H1 (cell line): ENCODE results near the gene RGS11. TPM values are rescaled to one million over a fixed set of nuclear protein-coding genes. Genes with fewer than 3 reads are reported as not detected.

Experiments used
- CTCF ChIA-PET: fragments of 300-600 bp; sonication (Branson Sonifier 250); formaldehyde crosslinking; loops from one replicate; lab custom pipeline; 2021; ENCODE audit not compliant: partially characterized antibody; lab: Charles Lee
- POLR2A ChIA-PET: fragments of 300-600 bp; sonication (Branson Sonifier 250); formaldehyde crosslinking; loops from one replicate; lab custom pipeline; 2021; ENCODE audit warnings: inconsistent platforms; ENCODE audit not compliant: partially characterized antibody; lab: Charles Lee
- DNase-seq, 2 experiments: peaks; one replicate each; pipeline versions ENCODE4 v3.0.0 to v3.0.0-alpha.2; 2010 to 2022; ENCODE audit warnings: low spot score in 2 of 2, low read depth in 1 of 2, mixed read lengths in 1 of 2
- FAIRE-seq: peaks from 2 replicates; lab custom pipeline; 2011; peaks lifted over from hg19 to GRCh38; lab: Jason Lieb, UNC
- H2AFZ ChIP-seq: 2 replicates; pipeline ENCODE4 v1.8.1; 2012; ENCODE audit warnings: low read length, inconsistent platforms
- H2AK5ac ChIP-seq: 2 replicates; pipeline ENCODE4 v1.6.1; 2013; ENCODE audit warnings: low read depth, low read length
- H2BK120ac ChIP-seq: replicated peaks from 2 replicates; pipeline ENCODE3; 2013; ENCODE audit warnings: low read depth, low read length, inconsistent platforms
- H2BK12ac ChIP-seq: 2 replicates; pipeline ENCODE4 v1.6.1; 2013; ENCODE audit warnings: low read depth, low read length
- H2BK15ac ChIP-seq: 2 replicates; pipeline ENCODE4 v1.6.1; 2013; ENCODE audit warnings: low read length
- H2BK20ac ChIP-seq: 2 replicates; pipeline ENCODE4 v1.6.1; 2013; ENCODE audit warnings: low read length
- H2BK5ac ChIP-seq: 2 replicates; pipeline ENCODE4 v1.6.1; 2013; ENCODE audit warnings: low read depth, low read length
- H3K14ac ChIP-seq: 2 replicates; pipeline ENCODE4 v1.6.1; 2013; ENCODE audit warnings: inconsistent platforms; ENCODE audit not compliant: insufficient read length
- H3K18ac ChIP-seq: 2 replicates; pipeline ENCODE4 v1.6.1; 2013; ENCODE audit warnings: low read length; ENCODE audit errors: extremely low read depth
- H3K23ac ChIP-seq: 2 replicates; pipeline ENCODE4 v1.6.1; 2013; ENCODE audit warnings: inconsistent platforms; ENCODE audit not compliant: insufficient read length
- H3K23me2 ChIP-seq: 2 replicates; pipeline ENCODE4 v1.6.1; 2013; ENCODE audit warnings: low read depth, low read length
- H3K27ac ChIP-seq: 2 replicates; pipeline ENCODE4 v1.6.1; 2011; ENCODE audit warnings: low read depth, low read length, inconsistent platforms
- H3K27me3 ChIP-seq, 4 experiments: replicated peaks in 1 of 4; 1 replicate in 1 of 4; 2 replicates in 3 of 4; pipeline versions ENCODE4 v1.6.1 to v1.8.1; 2011 to 2013; ENCODE audit warnings: low read length in 3 of 4, mild to moderate bottlenecking in 3 of 4, inconsistent platforms in 2 of 4, mixed read lengths in 2 of 4, moderate library complexity in 1 of 4; ENCODE audit not compliant: control insufficient read depth in 3 of 4, insufficient read depth in 3 of 4; ENCODE audit errors: extremely low read depth in 1 of 4
- H3K36me3 ChIP-seq, 4 experiments: 2 replicates each; pipeline versions ENCODE4 v1.6.1 to v1.8.1; 2011 to 2013; ENCODE audit warnings: mild to moderate bottlenecking in 4 of 4, low read length in 3 of 4, moderate library complexity in 2 of 4, control low read depth in 1 of 4, inconsistent platforms in 1 of 4; ENCODE audit not compliant: insufficient read depth in 4 of 4, control insufficient read depth in 2 of 4
- H3K4ac ChIP-seq: replicated peaks from 2 replicates; pipeline ENCODE3; 2013; ENCODE audit warnings: low read length, low read depth, mixed read lengths, inconsistent platforms; ENCODE audit not compliant: insufficient read length
- H3K4me1 ChIP-seq, 4 experiments: replicated peaks in 1 of 4; 1 replicate in 1 of 4; 2 replicates in 3 of 4; pipeline versions ENCODE4 v1.6.1 to v1.8.1; 2011 to 2013; ENCODE audit warnings: low read length in 3 of 4, inconsistent platforms in 2 of 4, mixed read lengths in 1 of 4; ENCODE audit not compliant: insufficient read depth in 4 of 4, control insufficient read depth in 3 of 4
- H3K4me2 ChIP-seq, 2 experiments: 2 replicates each; pipeline versions ENCODE4 v1.6.1 to v1.8.1; 2011 to 2013; ENCODE audit warnings: low read depth in 2 of 2, low read length in 2 of 2, control low read depth in 1 of 2, inconsistent platforms in 1 of 2, mild to moderate bottlenecking in 1 of 2; ENCODE audit not compliant: insufficient read depth in 1 of 2
- H3K4me3 ChIP-seq, 4 experiments: fragments of 200-600, 300-600 bp in 1 of 4; sonication (generic), shearing (Covaris generic), sonication (Bioruptor Twin) in 1 of 4; 2 replicates each; pipeline versions ENCODE4 v1.5.1 to v1.8.1; 2011 to 2016; ENCODE audit warnings: low read length in 4 of 4, low read depth in 3 of 4, control low read depth in 2 of 4, inconsistent platforms in 2 of 4, mild to moderate bottlenecking in 2 of 4, mixed read lengths in 1 of 4, moderate library complexity in 1 of 4; ENCODE audit not compliant: insufficient read depth in 2 of 4; ENCODE audit errors: extremely low read depth in 1 of 4
- H3K56ac ChIP-seq: replicated peaks from 2 replicates; pipeline ENCODE3; 2013; ENCODE audit warnings: low read depth, mild to moderate bottlenecking, mixed read lengths, low read length, inconsistent platforms; ENCODE audit not compliant: insufficient read length
- H3K79me1 ChIP-seq: 2 replicates; pipeline ENCODE4 v1.6.1; 2013; ENCODE audit warnings: low read depth, low read length, control low read depth
- H3K79me2 ChIP-seq, 2 experiments: 2 replicates each; pipeline versions ENCODE4 v1.6.1 to v1.8.1; 2012 to 2013; ENCODE audit warnings: low read length in 2 of 2, mild to moderate bottlenecking in 2 of 2, inconsistent platforms in 1 of 2; ENCODE audit not compliant: insufficient read depth in 2 of 2, control insufficient read depth in 1 of 2
- H3K9ac ChIP-seq, 4 experiments: replicated peaks in 1 of 4; 1 replicate in 1 of 4; 2 replicates in 3 of 4; pipeline versions ENCODE4 v1.6.1 to v1.8.1; 2011 to 2013; ENCODE audit warnings: low read depth in 3 of 4, low read length in 3 of 4, control low read depth in 2 of 4, mild to moderate bottlenecking in 2 of 4, moderate library complexity in 2 of 4, inconsistent platforms in 1 of 4; ENCODE audit errors: extremely low read depth in 1 of 4
- H3K9me3 ChIP-seq, 2 experiments: 2 replicates each; pipeline versions ENCODE4 v1.6.1 to v1.8.1; 2012 to 2013; ENCODE audit warnings: mild to moderate bottlenecking in 2 of 2, moderate library complexity in 2 of 2, control low read depth in 1 of 2, inconsistent platforms in 1 of 2, low read depth in 1 of 2, low read length in 1 of 2, mixed read lengths in 1 of 2; ENCODE audit not compliant: insufficient read depth in 2 of 2
- H4K20me1 ChIP-seq, 2 experiments: replicated peaks in 1 of 2; 2 replicates each; pipeline versions ENCODE3 to v1.8.1; 2011 to 2013; ENCODE audit warnings: inconsistent platforms in 2 of 2, low read length in 2 of 2, mild to moderate bottlenecking in 1 of 2; ENCODE audit not compliant: insufficient read depth in 2 of 2, control insufficient read depth in 1 of 2
- H4K5ac ChIP-seq: 2 replicates; pipeline ENCODE4 v1.6.1; 2013; ENCODE audit warnings: low read length, low read depth, mixed read lengths, inconsistent platforms; ENCODE audit not compliant: insufficient read length
- H4K8ac ChIP-seq: 2 replicates; pipeline ENCODE4 v1.8.0; 2013; ENCODE audit warnings: mild to moderate bottlenecking, moderate library complexity, low read length, inconsistent platforms; ENCODE audit not compliant: insufficient read depth; ENCODE audit errors: extremely low read depth
- H4K91ac ChIP-seq: replicated peaks from 2 replicates; pipeline ENCODE3; 2013; ENCODE audit warnings: low read length, mixed read lengths, inconsistent platforms; ENCODE audit not compliant: insufficient read length
- ASH2L ChIP-seq: fragments of 200-600, 300-600 bp; sonication (generic); IDR thresholded peaks from one replicate; pipeline ENCODE4 v1.7.1; 2017; ENCODE audit warnings: low read length
- CBX8 ChIP-seq: fragments of 300-800, 300-1000 bp; sonication (generic); IDR thresholded peaks from 2 replicates; pipeline ENCODE4 v1.7.1; 2016; ENCODE audit warnings: low read depth, low read length, borderline replicate concordance
- CEBPB ChIP-seq: IDR thresholded peaks from 2 replicates; pipeline ENCODE4 v1.6.1; 2012; ENCODE audit warnings: low read depth, low read length
- CHD1 ChIP-seq: IDR thresholded peaks from 2 replicates; pipeline ENCODE4 v1.6.1; 2012; ENCODE audit warnings: low read depth, low read length, improper control_type of control experiment
- GTF2F1 ChIP-seq: IDR thresholded peaks from 2 replicates; pipeline ENCODE4 v1.6.1; 2012; ENCODE audit warnings: low read depth, low read length, improper control_type of control experiment, borderline replicate concordance
- RFX5 ChIP-seq: IDR thresholded peaks from 2 replicates; pipeline ENCODE4 v1.6.1; 2011; ENCODE audit warnings: low read depth, low read length, improper control_type of control experiment, borderline replicate concordance
- RNF2 ChIP-seq: fragments of 200-900, 300-1000 bp; sonication (generic); IDR thresholded peaks from 2 replicates; pipeline ENCODE4 v1.7.1; 2016; ENCODE audit warnings: borderline replicate concordance, low read depth, mild to moderate bottlenecking, antibody characterized with exemption, low read length; ENCODE audit not compliant: poor library complexity, severe bottlenecking; ENCODE audit errors: missing control alignments
- TBP ChIP-seq: IDR thresholded peaks from 2 replicates; pipeline ENCODE4 v1.6.1; 2011; ENCODE audit warnings: low read depth, low read length, improper control_type of control experiment
- WGBS, 2 experiments: shearing (Covaris generic) in 1 of 2; methylation state at CpG; one replicate each; pipeline versions ENCODE4 v1.1.6 to v1.1.7; 2013 to 2015; ENCODE audit warnings: low lambda C conversion rate in 2 of 2, mixed read lengths in 2 of 2, inconsistent platforms in 1 of 2, low coverage in 1 of 2, missing lambda C conversion rate in 1 of 2; ENCODE audit not compliant: insufficient replicate concordance in 2 of 2, insufficient coverage in 1 of 2, insufficient read length in 1 of 2; ENCODE audit errors: extremely low coverage in 1 of 2, missing lambda C conversion rate in 1 of 2; 5-methylcytosine and 5-hydroxymethylcytosine counted together
- polyA plus RNA-seq, 7 experiments: library from polyadenylated mRNA; depleted of rRNA in 3 of 7; stranded (reverse) in 5 of 7; unstranded in 2 of 7; fragments of >200 nt in 5 of 7; fragments of 200-250 nt in 2 of 7; gene quantifications; 1 replicate in 5 of 7; 2 replicates in 1 of 7; 4 replicates in 1 of 7; pipeline versions ENCODE4 v1.2.1 to v1.2.3, GENCODE V29; 2011 to 2013; ENCODE audit warnings: missing spikeins in 2 of 7, mixed read lengths in 2 of 7
- total RNA-seq: library from RNA; stranded (reverse); fragmentation: NEBNext Ultra II Directional; extraction: Animal tissue kit (Norgen Biotek cat#: 25700); gene quantifications from 2 replicates; pipeline ENCODE4 v1.2.1, GENCODE V29; 2021
- TF ChIP-seq, protein P1 (sequence below): IDR thresholded peaks from 2 replicates; pipeline ENCODE4 v1.6.1; 2012; ENCODE audit warnings: low read length, inconsistent platforms

RGS11 gene
- total and polyA plus RNA-seq, 2 of the 8 experiments (the other 6 are each of a cell fraction or from before 2014, with no cell fraction given), result 0.84 to 1.2 TPM

- Histone ChIP-seq H3K9ac (no peak overlapping the region), H3K27ac (no peak overlapping the region), H2BK5ac (no peak overlapping the region), H3K4me1 (peaks cover 0 to 5% (median 0%) of the 10 kb centered on the region in 4 experiments; a peak in 3 of 7 replicates), H3K14ac (no peak overlapping the region), H3K79me1 (peaks cover 3% of the 10 kb centered on the region; the same call in 1 of the 2 replicates), H4K91ac (no peak overlapping the region), H3K4me3 (peak overlapping the region in 3 of 4 experiments; percentile 64 to 93 (median 92); a peak in 4 of 8 replicates), H3K27me3 (no peaks in the 10 kb centered on the region), H3K23me2 (peaks cover 2% of the 10 kb centered on the region; the same call in 1 of the 2 replicates), H2BK15ac (no peak overlapping the region), H2BK120ac (no peak overlapping the region), H4K5ac (no peak overlapping the region), H3K9me3 (no peaks in the 10 kb centered on the region), H3K79me2 (peaks cover 22 to 38% of the 10 kb centered on the region in 2 experiments), H3K18ac (no peak overlapping the region), H3K23ac (no peak overlapping the region), H3K4ac (no peak overlapping the region), H2AFZ (peak overlapping the region; percentile 64), H2BK20ac (no peak overlapping the region), H3K4me2 (peak overlapping the region; percentile 56 to 71), H2BK12ac (no peak overlapping the region), H4K8ac (no peak overlapping the region), H2AK5ac (no peak overlapping the region), H3K56ac (no peak overlapping the region), H4K20me1 (peaks cover 8 to 13% of the 10 kb centered on the region in 2 experiments), H3K36me3 (peaks cover 14 to 31% (median 22%) of the 10 kb centered on the region in 4 experiments)
- POLR2A ChIA-PET, result interaction anchor here (0.9 to 16.8 kb wide), 12 partner anchors 10 to 132 kb away, joined by 3 to 348 read pairs (median 6); no protein-coding TSS in a partner anchor
- DNase-seq, result no peak
- no peak for FAIRE-seq
- WGBS, 2 experiments, result 90% methylated on average over 22 of the region's 22 CpGs; no CpG with 5 or more reads in 1 of the 2 experiments
- CTCF ChIA-PET, result interaction anchor here (0.6 to 2.0 kb wide), 5 partner anchors 89 to 164 kb away, joined by 3 to 4 read pairs (median 3); partner anchors contain the start of gene RHBDF1
- no peak for TF ChIP-seq RFX5
- TF ChIP-seq CHD1, result no peak
- TF ChIP-seq, protein P1, sequence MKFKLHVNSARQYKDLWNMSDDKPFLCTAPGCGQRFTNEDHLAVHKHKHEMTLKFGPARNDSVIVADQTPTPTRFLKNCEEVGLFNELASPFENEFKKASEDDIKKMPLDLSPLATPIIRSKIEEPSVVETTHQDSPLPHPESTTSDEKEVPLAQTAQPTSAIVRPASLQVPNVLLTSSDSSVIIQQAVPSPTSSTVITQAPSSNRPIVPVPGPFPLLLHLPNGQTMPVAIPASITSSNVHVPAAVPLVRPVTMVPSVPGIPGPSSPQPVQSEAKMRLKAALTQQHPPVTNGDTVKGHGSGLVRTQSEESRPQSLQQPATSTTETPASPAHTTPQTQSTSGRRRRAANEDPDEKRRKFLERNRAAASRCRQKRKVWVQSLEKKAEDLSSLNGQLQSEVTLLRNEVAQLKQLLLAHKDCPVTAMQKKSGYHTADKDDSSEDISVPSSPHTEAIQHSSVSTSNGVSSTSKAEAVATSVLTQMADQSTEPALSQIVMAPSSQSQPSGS, result no peak
- TF ChIP-seq TBP, result no peak
- no peak for TF ChIP-seq RNF2
- no peak for TF ChIP-seq CEBPB
- no peak for TF ChIP-seq ASH2L
- TF ChIP-seq GTF2F1, result no peak
- TF ChIP-seq CBX8, result no peak
These were observed 45.9 kb downstream of the RGS11 start for GRCh38 chr16:229731-230281.
